Fibroblast of skin of abdomen (primary cell): Measurements from ENCODE around the gene KAT6B.

Source experiments
- DNase-seq: peaks from one replicate; pipeline ENCODE4 v3.0.0-alpha.2; 2013

The KAT6B gene

DNA sequence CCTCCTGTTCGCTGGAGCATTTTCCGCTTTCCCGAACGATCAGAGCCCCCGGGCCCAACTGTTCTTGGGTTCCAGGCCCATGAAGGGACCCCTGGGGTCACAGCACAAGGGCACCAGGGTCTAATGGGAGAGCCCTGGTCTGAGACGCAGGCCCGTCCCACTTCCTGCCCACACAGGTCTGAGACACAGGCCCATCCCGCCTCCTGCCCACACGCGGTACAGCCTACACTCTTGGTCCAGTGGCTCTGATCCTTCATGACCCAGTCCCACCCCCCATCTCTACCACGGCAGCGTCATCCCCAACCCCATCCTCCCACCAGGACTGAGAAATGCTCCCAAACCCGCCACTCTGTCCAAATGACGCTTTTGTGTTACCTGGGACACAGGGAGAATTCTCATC lies 246.3 kb downstream of the KAT6B start:
- no peak for DNase-seq

DNA sequence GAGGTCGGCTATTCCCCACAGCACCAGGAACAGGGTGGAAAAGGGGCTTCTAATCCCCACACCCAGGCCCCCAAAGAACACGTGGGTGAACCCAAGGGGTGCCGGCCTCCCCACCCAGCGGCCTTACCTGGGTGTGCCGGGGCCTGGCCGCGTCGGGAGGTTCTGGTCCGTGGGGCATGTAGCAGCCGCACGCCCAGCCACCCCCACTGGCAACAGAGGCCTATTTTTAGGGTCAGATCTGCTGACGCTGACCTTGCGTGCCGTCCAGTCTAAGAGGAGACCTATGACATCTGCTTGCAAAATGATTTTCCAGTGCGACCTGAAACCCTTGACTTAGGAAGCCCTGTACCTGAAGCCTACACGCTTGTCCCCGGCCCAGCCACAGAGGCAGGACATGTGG lies 247.0 kb downstream of the KAT6B start:
- no peak for DNase-seq

DNA sequence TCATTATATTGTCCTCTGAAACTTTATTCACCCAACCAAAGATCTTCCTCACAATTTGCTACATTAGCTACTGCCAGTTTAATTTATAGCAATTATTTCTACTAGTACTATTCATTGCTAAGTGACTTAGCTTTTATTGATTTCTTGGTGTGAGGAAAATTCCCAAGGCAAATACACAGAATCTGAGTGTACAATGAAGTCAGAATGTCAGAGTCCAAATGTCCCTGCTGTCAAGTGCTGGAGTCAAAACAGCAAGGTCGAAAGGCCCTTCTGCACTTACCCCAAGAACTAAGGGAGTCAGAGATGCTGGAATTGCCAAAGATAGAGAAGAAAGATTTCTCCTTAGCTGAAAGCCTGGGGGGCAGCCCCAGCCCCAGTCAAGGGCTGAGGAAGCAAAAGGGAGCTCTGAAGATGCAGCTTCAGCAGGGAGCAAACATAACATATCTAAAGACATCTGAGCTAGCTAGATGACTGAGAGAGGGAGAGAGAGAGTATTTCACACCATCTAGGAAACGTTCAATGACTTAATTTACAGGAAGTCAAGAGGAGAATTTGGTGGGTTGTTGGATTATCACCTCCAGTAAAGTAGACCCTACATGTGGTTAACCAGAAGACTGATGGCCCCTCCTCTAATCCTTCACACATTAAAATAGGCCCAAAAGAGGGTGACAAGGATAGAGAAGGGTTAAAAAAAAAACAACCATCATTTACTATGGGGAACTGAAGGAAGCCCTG lies 248.5 kb downstream of the KAT6B start:
- DNase-seq = no peak

DNA sequence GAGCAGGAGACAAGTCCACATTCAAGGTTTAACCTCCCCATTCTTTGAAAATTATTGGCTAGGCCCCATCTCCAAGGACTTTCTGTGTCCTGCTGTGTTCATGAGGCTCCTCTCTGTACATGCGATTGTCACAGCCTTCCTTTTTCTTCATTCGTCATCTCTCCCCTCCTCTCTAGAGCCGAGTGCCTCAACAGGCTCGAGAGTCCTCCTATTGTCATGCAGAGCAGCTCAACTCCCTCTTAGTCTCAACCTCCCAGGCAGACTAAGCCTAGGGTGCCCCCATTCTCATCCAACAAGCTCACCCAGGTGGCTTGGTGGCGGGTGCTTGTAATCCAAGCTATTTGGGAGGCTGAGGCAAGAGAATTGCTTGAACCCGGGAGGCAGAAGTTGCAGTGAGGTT lies 249.9 kb downstream of the KAT6B start:
- DNase-seq = no peak

DNA sequence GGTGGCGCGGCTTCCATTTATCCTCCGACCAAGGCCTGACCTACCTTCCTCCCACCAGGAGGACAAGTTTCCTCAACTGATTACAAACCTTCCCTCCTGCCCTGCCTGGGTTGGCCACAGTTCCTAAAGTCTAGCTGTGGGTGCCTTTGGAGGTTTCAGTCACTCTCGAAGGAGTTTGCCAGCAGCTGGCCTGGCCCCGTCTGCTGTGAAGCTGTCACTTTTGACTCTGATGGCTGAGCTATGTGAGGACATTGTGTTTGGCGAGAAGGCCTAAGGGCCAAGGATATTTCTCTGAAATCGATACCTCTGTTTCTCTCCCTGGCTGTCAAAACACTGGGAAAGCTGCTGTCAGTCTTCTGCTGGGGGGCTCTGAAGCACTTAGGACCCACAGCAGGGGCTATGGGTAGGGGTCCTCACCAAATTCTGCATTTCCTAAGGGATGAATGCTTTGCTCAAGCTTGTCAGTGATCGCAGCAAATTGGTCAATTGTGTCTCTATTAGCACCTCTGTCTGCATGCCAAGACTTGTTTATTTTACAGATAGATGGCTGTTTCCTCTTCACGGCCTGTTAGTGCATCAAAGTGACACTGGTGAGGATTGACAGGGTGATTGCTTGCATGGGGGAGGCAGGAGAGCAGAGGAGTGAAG lies 253.2 kb downstream of the KAT6B start:
- DNase-seq = no peak

DNA sequence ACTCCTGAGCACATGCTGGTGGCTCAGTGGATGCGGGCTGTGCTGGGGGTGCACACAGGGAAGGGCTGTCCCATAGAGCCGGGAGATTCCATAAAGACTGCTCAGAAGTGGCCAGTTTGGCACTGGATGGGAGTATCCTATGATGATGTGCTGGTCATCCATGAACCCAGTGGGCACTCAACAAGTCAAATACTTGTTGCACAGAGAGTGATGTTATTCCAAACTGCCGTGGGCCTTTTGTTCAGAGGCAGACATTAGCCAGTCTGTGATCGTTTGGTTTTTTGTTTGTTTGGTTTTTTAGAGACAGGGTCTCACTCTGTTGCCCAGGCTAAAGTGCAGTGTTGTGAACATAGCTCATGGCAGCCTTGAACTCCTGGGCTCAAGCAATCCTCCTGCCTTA lies 254.2 kb downstream of the KAT6B start:
- DNase-seq = no peak

DNA sequence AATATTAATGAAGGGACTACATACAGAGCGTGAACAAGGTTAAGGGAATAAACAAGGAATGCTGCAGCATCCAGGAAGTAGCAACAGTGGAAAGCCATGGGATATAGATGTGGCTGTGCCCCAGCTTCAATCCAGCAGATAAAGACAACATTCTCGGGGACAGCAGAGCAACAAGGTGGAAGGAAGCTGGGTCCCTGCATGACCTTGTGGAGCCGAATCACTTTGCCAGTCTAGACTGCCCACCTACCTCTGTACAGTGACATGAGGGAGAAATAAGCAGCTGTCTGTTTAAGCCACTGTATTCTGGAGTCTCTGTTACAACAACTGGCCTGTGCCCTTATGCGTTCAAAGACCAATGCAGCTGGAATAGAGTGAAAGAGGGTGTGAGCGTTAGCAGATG lies 255.0 kb downstream of the KAT6B start:
- no peak for DNase-seq
